ENCODE measurements around the gene OTOP2. TPM values are rescaled to one million over a fixed set of nuclear protein-coding genes. Genes with fewer than 3 reads are reported as not detected.

The OTOP2 gene, protein sequence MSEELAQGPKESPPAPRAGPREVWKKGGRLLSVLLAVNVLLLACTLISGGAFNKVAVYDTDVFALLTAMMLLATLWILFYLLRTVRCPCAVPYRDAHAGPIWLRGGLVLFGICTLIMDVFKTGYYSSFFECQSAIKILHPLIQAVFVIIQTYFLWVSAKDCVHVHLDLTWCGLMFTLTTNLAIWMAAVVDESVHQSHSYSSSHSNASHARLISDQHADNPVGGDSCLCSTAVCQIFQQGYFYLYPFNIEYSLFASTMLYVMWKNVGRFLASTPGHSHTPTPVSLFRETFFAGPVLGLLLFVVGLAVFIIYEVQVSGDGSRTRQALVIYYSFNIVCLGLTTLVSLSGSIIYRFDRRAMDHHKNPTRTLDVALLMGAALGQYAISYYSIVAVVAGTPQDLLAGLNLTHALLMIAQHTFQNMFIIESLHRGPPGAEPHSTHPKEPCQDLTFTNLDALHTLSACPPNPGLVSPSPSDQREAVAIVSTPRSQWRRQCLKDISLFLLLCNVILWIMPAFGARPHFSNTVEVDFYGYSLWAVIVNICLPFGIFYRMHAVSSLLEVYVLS
- 0.06 to 0.17 TPM (median 0.08 TPM) in 4 of 5 replicates, not detected in the other for total RNA-seq (2022; extraction: Qiagen RNA extraction; ENCODE audit: low read depth)

DNA sequence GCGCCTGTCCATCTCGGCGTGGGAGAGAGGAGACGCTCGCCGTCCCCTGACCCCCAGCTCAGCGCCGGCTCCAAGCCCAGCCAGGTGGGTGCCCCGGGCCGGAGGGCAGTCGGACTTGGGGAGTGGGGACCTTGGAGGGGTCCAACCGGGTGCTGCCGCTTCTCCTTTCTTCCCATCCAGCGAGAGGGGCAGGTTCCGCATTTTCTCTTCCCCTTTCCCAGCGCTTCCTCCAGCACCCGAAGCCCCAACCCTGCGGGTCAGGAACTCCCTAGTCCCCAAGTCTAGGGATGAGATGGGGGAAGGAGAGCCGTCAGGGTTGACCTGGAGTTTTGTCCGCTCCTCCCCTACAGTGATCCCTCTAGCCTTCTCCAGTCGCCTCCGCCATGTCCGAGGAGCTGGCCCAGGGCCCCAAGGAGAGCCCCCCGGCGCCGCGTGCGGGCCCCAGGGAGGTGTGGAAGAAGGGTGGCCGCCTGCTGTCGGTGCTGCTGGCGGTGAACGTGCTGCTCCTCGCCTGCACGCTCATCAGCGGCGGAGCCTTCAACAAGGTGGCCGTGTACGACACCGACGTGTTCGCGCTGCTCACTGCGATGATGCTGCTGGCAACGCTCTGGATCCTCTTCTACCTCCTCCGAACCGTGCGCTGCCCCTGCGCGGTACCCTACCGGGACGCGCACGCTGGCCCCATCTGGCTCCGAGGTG is at the start of gene OTOP2:
TSS of gene OTOP2 (plus strand) at position 24 of the 699 bp plus-strand sequence. CDS start at position 384, 360 bp downstream.

DNA sequence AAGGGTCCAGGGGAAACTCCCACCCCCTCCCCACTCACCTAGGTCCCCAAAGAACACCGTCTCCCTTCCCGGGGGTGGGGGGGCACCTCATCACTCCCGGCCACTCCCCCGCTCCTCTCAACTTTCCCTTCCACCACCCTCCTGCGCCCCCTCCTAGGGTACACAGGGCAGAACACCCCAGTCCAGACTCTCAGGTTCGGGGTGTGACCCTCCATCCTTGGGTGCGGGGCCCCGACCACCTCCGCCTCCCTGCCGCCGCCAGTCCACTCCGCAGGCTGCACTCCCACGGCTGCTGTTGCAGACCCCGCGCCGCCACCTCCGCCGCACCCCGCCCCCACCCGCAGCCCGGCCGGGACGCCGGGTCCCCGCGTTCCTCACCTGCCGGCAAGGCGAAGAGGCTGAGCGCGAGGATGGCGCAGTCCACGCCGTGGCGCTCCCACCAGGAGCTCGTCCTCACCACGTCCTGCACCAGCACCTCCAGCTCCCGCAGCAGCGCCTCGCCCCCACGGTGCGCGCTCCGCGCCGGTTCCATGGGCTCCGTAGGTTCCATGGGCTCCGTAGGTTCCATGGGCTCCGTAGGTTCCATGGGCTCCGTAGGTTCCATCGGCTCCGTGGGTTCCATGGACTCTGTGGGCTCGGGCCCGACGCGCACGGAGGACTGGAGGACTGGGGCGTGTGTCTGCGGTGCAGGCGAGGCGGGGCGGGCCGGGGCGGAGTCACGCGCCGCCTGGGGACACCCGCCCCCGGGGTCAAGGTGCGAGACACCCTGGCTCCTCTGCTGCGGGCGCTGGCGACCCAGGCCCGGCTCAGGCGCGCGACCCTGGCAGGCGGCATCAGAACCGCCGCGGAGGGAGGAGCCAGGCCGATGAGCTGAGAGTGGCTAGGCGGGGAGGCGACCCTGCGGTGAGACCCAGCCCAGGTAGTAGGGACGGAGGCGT is 30.8 kb upstream of the OTOP2 start, which contains the start of gene FADS6:
TSS of gene FADS6 (minus strand) at position 660 of the 938 bp plus-strand sequence. CDS start at position 622, 38 bp downstream.

DNA sequence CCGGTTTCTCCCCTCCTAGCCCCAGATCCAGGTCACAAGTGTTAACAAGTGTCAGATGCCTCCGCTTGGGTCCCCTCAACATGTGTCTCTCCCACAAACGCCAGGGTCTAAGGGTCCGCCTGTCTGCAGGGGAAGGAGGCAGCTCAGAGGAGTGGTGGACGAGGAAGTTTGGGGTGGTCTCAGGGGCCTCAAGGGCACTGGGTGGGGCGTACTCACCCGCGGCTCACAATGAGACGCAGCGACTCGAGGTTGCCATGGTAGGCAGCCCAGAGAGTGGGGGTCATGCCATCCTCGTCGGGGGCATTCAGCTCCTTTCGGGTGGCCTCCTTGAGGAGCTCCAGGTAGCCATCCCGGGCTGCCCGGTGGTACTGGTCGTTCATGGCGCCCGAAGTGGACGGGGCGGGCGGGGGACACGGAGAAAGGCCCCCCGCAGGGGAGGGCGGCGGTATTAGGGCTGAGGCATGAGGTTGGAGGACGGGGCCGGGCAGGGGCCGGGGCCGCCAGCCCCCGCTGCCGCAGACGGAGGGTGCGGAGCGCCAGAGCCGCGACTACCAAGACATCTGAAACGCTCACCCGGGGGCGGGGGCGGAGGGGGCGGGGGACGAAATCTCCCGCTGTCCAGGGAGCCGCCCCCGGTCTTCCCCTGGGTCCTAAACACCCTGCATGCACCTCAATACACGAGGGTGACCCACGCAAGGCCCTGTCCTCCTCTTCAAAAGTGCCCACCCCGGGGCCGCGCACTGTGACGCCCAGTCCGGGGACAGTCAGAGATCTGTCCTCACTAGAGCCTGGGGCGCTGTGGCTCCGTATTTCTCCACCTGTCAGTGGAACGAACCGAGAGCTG is 1.2 kb upstream of the OTOP2 start, which contains the start of gene USH1G:
TSS of gene USH1G (minus strand) at position 562 of the 844 bp plus-strand sequence. CDS start at position 380, 182 bp downstream.

DNA sequence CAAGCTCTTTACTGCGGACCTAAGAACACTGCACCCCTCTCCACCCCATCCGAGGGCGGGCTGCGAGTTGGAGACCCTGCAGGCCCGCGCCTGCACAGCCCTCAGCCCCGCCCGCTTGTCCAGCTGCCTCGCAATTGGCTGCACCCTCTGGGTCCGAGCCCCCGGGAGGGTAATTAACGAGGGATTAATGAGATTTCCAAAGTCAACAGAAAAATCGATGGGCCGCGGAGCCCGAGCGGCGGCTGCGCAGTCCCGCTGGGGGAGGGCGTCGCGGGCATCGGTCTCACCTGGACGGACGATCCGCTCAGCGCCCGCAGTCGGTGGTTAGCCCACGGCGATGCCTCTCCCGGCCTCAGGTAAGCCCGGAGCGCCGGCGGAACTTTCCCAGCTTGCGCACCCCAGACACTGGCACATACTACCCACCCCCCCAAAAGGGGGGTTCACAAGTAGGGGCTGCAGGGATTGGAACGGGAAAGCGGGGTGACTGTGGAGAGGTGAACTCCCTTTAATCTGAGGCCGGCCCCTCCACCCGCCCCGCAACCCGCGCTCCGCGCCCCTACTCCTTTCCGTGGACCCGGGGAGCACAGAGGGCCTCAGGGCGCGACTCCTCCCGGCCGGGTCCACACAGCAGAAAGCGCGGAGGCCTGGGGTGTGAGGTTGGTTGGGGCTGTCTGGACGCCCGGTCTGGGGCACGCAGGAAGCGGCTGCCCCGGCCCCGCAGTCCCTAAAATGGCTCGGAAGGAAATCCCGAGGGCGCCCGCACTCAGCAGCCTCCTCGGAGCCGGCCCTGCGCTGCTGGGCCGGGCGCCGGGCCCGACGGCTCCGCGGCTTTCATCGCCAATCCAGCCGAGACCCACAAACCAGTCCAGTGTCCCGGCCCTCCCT is 11.8 kb downstream of the OTOP2 start, which contains the start of gene OTOP3:
TSS of gene OTOP3 (plus strand) at position 314 of the 885 bp plus-strand sequence. CDS start at position 338, 24 bp downstream.

DNA sequence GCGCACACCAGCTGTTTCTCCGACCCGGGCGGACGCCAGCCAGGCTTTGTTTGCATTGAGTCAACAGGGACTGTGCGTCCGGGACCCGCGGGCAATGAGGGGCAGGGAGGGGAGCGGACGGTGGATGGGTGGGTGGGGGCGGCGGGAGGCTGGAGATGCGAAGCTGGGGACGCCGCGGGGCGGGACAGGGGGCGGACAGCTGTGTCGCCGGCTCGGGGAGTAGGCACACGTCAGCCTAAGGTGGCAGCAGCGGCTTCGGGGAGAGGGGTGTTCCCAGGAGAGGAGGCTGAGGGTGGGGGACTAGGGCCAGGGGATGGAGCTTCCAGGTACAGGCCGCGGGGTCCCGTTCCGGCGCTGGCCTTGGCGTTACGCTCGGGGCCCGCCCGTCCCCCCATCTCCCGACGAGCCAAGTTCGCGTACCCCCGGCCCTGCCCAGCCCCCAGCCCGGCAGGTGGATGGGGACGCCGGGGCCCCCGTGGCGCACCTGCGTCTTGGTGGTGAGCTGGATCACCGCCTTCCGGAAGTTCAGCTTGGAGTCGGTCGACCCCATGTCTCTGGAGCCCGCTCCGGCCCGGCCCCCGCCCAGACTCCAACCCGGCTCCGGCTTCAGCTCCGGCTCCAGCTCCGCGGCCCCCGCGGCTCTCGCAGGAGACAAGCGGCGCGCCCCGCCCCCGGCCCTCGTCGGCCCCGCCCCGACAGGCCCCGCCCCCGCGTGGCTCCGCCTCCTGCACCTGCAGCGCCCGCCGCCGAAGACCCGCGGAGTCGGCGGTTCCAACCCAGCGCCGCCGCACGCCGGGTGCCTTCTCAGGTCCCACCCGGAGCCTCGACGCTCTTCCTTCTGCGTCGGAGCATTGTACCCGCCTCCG is 48.3 kb downstream of the OTOP2 start, which contains the start of gene HID1:
TSS of gene HID1 (minus strand) at position 653 of the 866 bp plus-strand sequence. CDS start at position 550, 103 bp downstream.

Other genes starting within 250 kb of the OTOP2 start
- not detected in 5 replicates for gene CD300LF, start 211.3 kb upstream of the OTOP2 start, total RNA-seq (2022; extraction: Qiagen RNA extraction; ENCODE audit: low read depth)
- 1.0 to 1.6 TPM (median 1.1 TPM) in 5 replicates for gene RAB37, start 187.0 kb upstream of the OTOP2 start, total RNA-seq (2022; extraction: Qiagen RNA extraction; ENCODE audit: low read depth)
- gene NHERF1, start 175.6 kb upstream of the OTOP2 start, total RNA-seq (2022; extraction: Qiagen RNA extraction; ENCODE audit: low read depth), result 31.8 to 50.4 TPM (median 46.4 TPM) in 5 replicates
- gene NAT9, start 147.9 kb upstream of the OTOP2 start, total RNA-seq (2022; extraction: Qiagen RNA extraction; ENCODE audit: low read depth), result 50.8 to 65.8 TPM (median 54.7 TPM) in 5 replicates
- gene GRIN2C, start 64.4 kb upstream of the OTOP2 start, total RNA-seq (2022; extraction: Qiagen RNA extraction; ENCODE audit: low read depth), result 0.22 to 0.71 TPM (median 0.25 TPM) in 5 replicates
- gene FDXR, start 51.3 kb upstream of the OTOP2 start, total RNA-seq (2022; extraction: Qiagen RNA extraction; ENCODE audit: low read depth), result 47.7 to 70.8 TPM (median 64.3 TPM) in 5 replicates
- not detected in 5 replicates for gene FADS6, start 30.6 kb upstream of the OTOP2 start, total RNA-seq (2022; extraction: Qiagen RNA extraction; ENCODE audit: low read depth)
- gene USH1G, start 1.0 kb upstream of the OTOP2 start, total RNA-seq (2022; extraction: Qiagen RNA extraction; ENCODE audit: low read depth), result 0.02 to 0.12 TPM (median 0.08 TPM) in 4 of 5 replicates, not detected in the other
- not detected in 5 replicates for gene OTOP3, start 11.6 kb downstream of the OTOP2 start, total RNA-seq (2022; extraction: Qiagen RNA extraction; ENCODE audit: low read depth)
- gene HID1, start 48.5 kb downstream of the OTOP2 start, total RNA-seq (2022; extraction: Qiagen RNA extraction; ENCODE audit: low read depth), result 6.6 to 8.5 TPM (median 7.2 TPM) in 5 replicates
- gene CDR2L, start 63.4 kb downstream of the OTOP2 start, total RNA-seq (2022; extraction: Qiagen RNA extraction; ENCODE audit: low read depth), result 33.1 to 46.8 TPM (median 45.6 TPM) in 5 replicates
- 77.1 to 83.4 TPM (median 81.1 TPM) in 5 replicates for gene MRPL58, start 88.4 kb downstream of the OTOP2 start, total RNA-seq (2022; extraction: Qiagen RNA extraction; ENCODE audit: low read depth)
- gene ATP5PD, start 122.7 kb downstream of the OTOP2 start, total RNA-seq (2022; extraction: Qiagen RNA extraction; ENCODE audit: low read depth), result 479 to 548 TPM (median 503 TPM) in 5 replicates
- 27.8 to 28.7 TPM (median 27.9 TPM) in 5 replicates for gene KCTD2, start 123.0 kb downstream of the OTOP2 start, total RNA-seq (2022; extraction: Qiagen RNA extraction; ENCODE audit: low read depth)
- gene SLC16A5, start 163.7 kb downstream of the OTOP2 start, total RNA-seq (2022; extraction: Qiagen RNA extraction; ENCODE audit: low read depth), result 20.6 to 29.3 TPM (median 26.9 TPM) in 5 replicates
- gene ARMC7, start 185.7 kb downstream of the OTOP2 start, total RNA-seq (2022; extraction: Qiagen RNA extraction; ENCODE audit: low read depth), result 17.8 to 22.6 TPM (median 18.7 TPM) in 5 replicates
- gene NT5C, start 207.5 kb downstream of the OTOP2 start, total RNA-seq (2022; extraction: Qiagen RNA extraction; ENCODE audit: low read depth), result 87.9 to 130 TPM (median 123 TPM) in 5 replicates
- 746 to 889 TPM (median 834 TPM) in 5 replicates for gene JPT1, start 230.2 kb downstream of the OTOP2 start, total RNA-seq (2022; extraction: Qiagen RNA extraction; ENCODE audit: low read depth)

All from A549 treated with CpdA at 1 μM for 4 hours (cell line).